ENCODE measurements around the gene PSMG1. TPM values are rescaled to one million over a fixed set of nuclear protein-coding genes. Genes with fewer than 3 reads are reported as not detected.

The PSMG1 gene
- total RNA-seq, 1 donor from 2014 or later = 61.9 TPM

DNA sequence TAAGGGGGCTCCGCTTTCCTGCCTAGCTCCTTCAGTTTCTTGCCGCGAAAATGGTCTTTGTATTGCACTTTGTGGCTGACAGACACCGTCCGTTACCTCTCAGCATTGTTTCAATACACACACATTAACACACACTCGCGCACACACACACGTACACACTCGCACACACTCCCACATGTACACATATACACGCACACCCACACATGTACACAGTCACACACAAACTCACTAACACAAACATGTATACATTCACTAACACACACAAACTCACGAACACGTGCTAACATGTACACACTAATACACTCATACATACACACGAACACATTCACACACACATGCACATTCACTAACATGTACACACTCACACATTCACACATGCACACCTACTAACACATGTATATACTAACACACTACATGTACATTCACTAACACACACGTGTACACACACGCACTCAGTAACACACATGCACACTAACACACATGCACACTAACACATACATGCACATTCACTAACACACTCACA lies 48.9 kb downstream of the PSMG1 start:
- FAIRE-seq (peak; percentile 37), DNase-seq (ENCODE audit: low read depth) (no peak)
- Mint-ChIP-seq H3K36me3 (ENCODE audit: low read depth, unreplicated experiment) (no peaks in the 10 kb centered on the region), H3K9me3 (ENCODE audit: unreplicated experiment) (peaks cover 4% of the 10 kb centered on the region), H3K4me3 (ENCODE audit: unreplicated experiment) (no peak overlapping the region), H3K27ac (ENCODE audit: unreplicated experiment) (no peak overlapping the region), H3K4me1 (ENCODE audit: low read depth, unreplicated experiment) (peaks cover 12% of the 10 kb centered on the region), H3K27me3 (ENCODE audit: low read depth, unreplicated experiment) (peaks cover 2% of the 10 kb centered on the region)
- TF ChIP-seq, protein P1, sequence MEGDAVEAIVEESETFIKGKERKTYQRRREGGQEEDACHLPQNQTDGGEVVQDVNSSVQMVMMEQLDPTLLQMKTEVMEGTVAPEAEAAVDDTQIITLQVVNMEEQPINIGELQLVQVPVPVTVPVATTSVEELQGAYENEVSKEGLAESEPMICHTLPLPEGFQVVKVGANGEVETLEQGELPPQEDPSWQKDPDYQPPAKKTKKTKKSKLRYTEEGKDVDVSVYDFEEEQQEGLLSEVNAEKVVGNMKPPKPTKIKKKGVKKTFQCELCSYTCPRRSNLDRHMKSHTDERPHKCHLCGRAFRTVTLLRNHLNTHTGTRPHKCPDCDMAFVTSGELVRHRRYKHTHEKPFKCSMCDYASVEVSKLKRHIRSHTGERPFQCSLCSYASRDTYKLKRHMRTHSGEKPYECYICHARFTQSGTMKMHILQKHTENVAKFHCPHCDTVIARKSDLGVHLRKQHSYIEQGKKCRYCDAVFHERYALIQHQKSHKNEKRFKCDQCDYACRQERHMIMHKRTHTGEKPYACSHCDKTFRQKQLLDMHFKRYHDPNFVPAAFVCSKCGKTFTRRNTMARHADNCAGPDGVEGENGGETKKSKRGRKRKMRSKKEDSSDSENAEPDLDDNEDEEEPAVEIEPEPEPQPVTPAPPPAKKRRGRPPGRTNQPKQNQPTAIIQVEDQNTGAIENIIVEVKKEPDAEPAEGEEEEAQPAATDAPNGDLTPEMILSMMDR (IDR thresholded peaks at IDR 0.05; ENCODE audit: insufficient read depth, low read depth, low read length) = no peak
- TF ChIP-seq EZH2 (IDR thresholded peaks at IDR 0.05; ENCODE audit: insufficient read depth, low read length) = no peak
- no peaks in the 10 kb centered on the region for H3K79me2 ChIP-seq (ENCODE audit: insufficient read depth, low read length)
- no peaks in the 10 kb centered on the region for H4K20me1 ChIP-seq (ENCODE audit: insufficient read depth, low read length)
- peaks cover 6% of the 10 kb centered on the region for H3K9me3 ChIP-seq (ENCODE audit: insufficient read depth, low read depth, low read length)
- H3K4me1 ChIP-seq (ENCODE audit: insufficient read depth, low read length) = peaks cover 10% of the 10 kb centered on the region
- H2AFZ ChIP-seq (ENCODE audit: low read depth, low read length) = no peak overlapping the region
- no peak overlapping the region for H3K9ac ChIP-seq (ENCODE audit: low read length)
- no peak overlapping the region for H3K4me3 ChIP-seq (ENCODE audit: insufficient read depth, low read depth, low read length)
- H3K27me3 ChIP-seq (ENCODE audit: insufficient read depth, low read length) = no peaks in the 10 kb centered on the region
- H3K4me2 ChIP-seq (ENCODE audit: low read length) = no peak overlapping the region
- no peaks in the 10 kb centered on the region for H3K36me3 ChIP-seq (ENCODE audit: insufficient read depth, low read length)
- no peak overlapping the region for H3K27ac ChIP-seq (ENCODE audit: low read depth, low read length)

DNA sequence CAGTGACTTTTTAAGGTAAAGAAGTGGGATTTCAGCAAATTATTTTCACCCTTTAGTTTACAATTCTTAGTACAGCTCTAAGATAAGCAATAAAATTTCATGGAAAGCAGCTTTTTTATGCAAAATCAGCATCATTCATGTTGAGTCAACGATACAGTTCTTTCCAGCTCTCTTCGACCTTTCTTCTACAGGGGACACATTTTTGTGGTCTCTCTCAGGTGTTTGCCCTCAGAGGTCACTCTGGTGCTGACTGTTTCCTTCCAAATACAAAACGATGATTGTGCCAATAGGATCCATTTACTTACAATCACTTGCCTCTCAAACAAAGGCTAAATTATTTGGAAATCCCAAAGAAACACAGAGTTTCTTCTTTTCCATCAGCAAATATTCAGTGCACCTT lies 51.0 kb downstream of the PSMG1 start:
- Mint-ChIP-seq H3K27ac (ENCODE audit: unreplicated experiment) (no peak overlapping the region), H3K4me3 (ENCODE audit: unreplicated experiment) (no peak overlapping the region), H3K27me3 (ENCODE audit: low read depth, unreplicated experiment) (peaks cover 2% of the 10 kb centered on the region), H3K36me3 (ENCODE audit: low read depth, unreplicated experiment) (no peaks in the 10 kb centered on the region), H3K4me1 (ENCODE audit: low read depth, unreplicated experiment) (peaks cover 6% of the 10 kb centered on the region), H3K9me3 (ENCODE audit: unreplicated experiment) (peaks cover 4% of the 10 kb centered on the region)
- no peaks in the 10 kb centered on the region for H3K36me3 ChIP-seq (ENCODE audit: insufficient read depth, low read length)
- H3K79me2 ChIP-seq (ENCODE audit: insufficient read depth, low read length) = no peaks in the 10 kb centered on the region
- no peaks in the 10 kb centered on the region for H3K27me3 ChIP-seq (ENCODE audit: insufficient read depth, low read length)
- H3K27ac ChIP-seq (ENCODE audit: low read depth, low read length) = no peak overlapping the region
- H3K4me2 ChIP-seq (ENCODE audit: low read length) = no peak overlapping the region
- no peak overlapping the region for H3K4me3 ChIP-seq (ENCODE audit: insufficient read depth, low read depth, low read length)
- H3K9ac ChIP-seq (ENCODE audit: low read length) = no peak overlapping the region
- H3K4me1 ChIP-seq (ENCODE audit: insufficient read depth, low read length) = peaks cover 8% of the 10 kb centered on the region
- H4K20me1 ChIP-seq (ENCODE audit: insufficient read depth, low read length) = no peaks in the 10 kb centered on the region
- DNase-seq (ENCODE audit: low read depth) (peak; percentile 33), FAIRE-seq (peak; percentile 47)
- H3K9me3 ChIP-seq (ENCODE audit: insufficient read depth, low read depth, low read length) = peaks cover 6% of the 10 kb centered on the region
- TF ChIP-seq, protein P1 (IDR thresholded peaks at IDR 0.05; ENCODE audit: insufficient read depth, low read depth, low read length) = no peak
- no peak for TF ChIP-seq EZH2 (IDR thresholded peaks at IDR 0.05; ENCODE audit: insufficient read depth, low read length)
- no peak overlapping the region for H2AFZ ChIP-seq (ENCODE audit: low read depth, low read length)

DNA sequence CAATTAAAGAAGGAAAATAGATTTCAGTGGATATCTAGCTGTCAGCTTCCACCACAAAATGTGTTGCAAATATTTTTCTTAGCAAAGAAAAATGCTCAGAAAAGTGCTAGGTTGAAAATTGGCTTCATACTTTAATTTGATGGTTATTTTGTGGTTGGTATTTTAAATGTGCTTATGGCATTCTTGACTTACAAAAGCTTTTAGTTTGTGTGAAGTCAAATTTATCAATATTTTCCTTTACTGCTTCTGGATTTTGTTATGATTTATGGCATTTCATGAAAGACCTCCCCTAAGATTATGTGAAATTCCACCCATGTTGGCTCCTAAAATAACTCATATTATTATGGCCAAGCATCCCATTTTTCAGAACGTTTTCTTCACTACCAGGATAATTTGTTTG lies 51.5 kb downstream of the PSMG1 start:
- Histone ChIP-seq H3K4me3 (ENCODE audit: insufficient read depth, low read depth, low read length) (no peak overlapping the region), H3K36me3 (ENCODE audit: insufficient read depth, low read length) (no peaks in the 10 kb centered on the region), H4K20me1 (ENCODE audit: insufficient read depth, low read length) (no peaks in the 10 kb centered on the region), H3K27me3 (ENCODE audit: insufficient read depth, low read length) (no peaks in the 10 kb centered on the region), H3K27ac (ENCODE audit: low read depth, low read length) (no peak overlapping the region), H3K79me2 (ENCODE audit: insufficient read depth, low read length) (no peaks in the 10 kb centered on the region), H2AFZ (ENCODE audit: low read depth, low read length) (no peak overlapping the region), H3K9me3 (ENCODE audit: insufficient read depth, low read depth, low read length) (peaks cover 6% of the 10 kb centered on the region), H3K9ac (ENCODE audit: low read length) (no peak overlapping the region), H3K4me1 (ENCODE audit: insufficient read depth, low read length) (peaks cover 4% of the 10 kb centered on the region), H3K4me2 (ENCODE audit: low read length) (no peak overlapping the region)
- H3K9me3 Mint-ChIP-seq (ENCODE audit: unreplicated experiment) = peaks cover 4% of the 10 kb centered on the region
- peaks cover 2% of the 10 kb centered on the region for H3K27me3 Mint-ChIP-seq (ENCODE audit: low read depth, unreplicated experiment)
- no peak overlapping the region for H3K27ac Mint-ChIP-seq (ENCODE audit: unreplicated experiment)
- peaks cover 2% of the 10 kb centered on the region for H3K4me1 Mint-ChIP-seq (ENCODE audit: low read depth, unreplicated experiment)
- TF ChIP-seq EZH2 (IDR thresholded peaks at IDR 0.05; ENCODE audit: insufficient read depth, low read length) = no peak
- TF ChIP-seq, protein P1 (IDR thresholded peaks at IDR 0.05; ENCODE audit: insufficient read depth, low read depth, low read length) = no peak
- no peaks in the 10 kb centered on the region for H3K36me3 Mint-ChIP-seq (ENCODE audit: low read depth, unreplicated experiment)
- FAIRE-seq = no peak
- no peak for DNase-seq (ENCODE audit: low read depth)
- H3K4me3 Mint-ChIP-seq (ENCODE audit: unreplicated experiment) = no peak overlapping the region

All from astrocyte (in vitro differentiated cells and primary cell).